GM12865 (cell line): ENCODE data around the gene B3GAT3.
"Not testable (repeated sequence)": the region's sequence is repeated elsewhere in the genome, so short reads cannot be mapped to it uniquely, and the experiment has no call there.

ENCODE experiments used
- DNase-seq: peaks from one replicate; pipeline ENCODE4 v3.0.0; 2010; ENCODE audit warnings: low read depth
- H3K4me3 ChIP-seq: 2 replicates; pipeline ENCODE4 v1.5.1; 2011; ENCODE audit warnings: mild to moderate bottlenecking, low read depth, low read length, control low read depth
- CTCF ChIP-seq: IDR thresholded peaks from 2 replicates; pipeline ENCODE4 v1.5.1; 2011; ENCODE audit warnings: low read length, control low read depth, low read depth, inconsistent platforms; ENCODE audit not compliant: insufficient read depth; ENCODE audit errors: missing control alignments

Gene B3GAT3

GRCh38 chr11:62595124-62595523, 26.7 kb downstream of the B3GAT3 start:
- no peak overlapping the region for H3K4me3 ChIP-seq
- DNase-seq, result no peak
- no peak for TF ChIP-seq CTCF

- no peak overlapping the region for H3K4me3 ChIP-seq
- DNase-seq, result peak; percentile 85
- peak; percentile 76 for TF ChIP-seq CTCF
Observed at GRCh38 chr11:62593434-62594044, 28.2 kb downstream of the B3GAT3 start.

GRCh38 chr11:62592989-62593421, 28.8 kb downstream of the B3GAT3 start:
- TF ChIP-seq CTCF, result no peak
- DNase-seq, result no peak
- H3K4me3 ChIP-seq, result no peak overlapping the region

GRCh38 chr11:62592146-62592815, 29.5 kb downstream of the B3GAT3 start:
- DNase-seq, result peak; percentile 43
- H3K4me3 ChIP-seq, result peak overlapping the region; percentile 69
- TF ChIP-seq CTCF, result no peak

GRCh38 chr11:62591448-62592145, 30.2 kb downstream of the B3GAT3 start, which contains the start of gene TUT1:
TSS of gene TUT1 (minus strand) at chr11:62591523. CDS start at chr11:62591485, 38 bp downstream.
- peak; percentile 99 for DNase-seq
- TF ChIP-seq CTCF, result no peak
- peak within 1 kb of the TSS; percentile 69 for H3K4me3 ChIP-seq

- no peak overlapping the region for H3K4me3 ChIP-seq
- no peak for DNase-seq
- TF ChIP-seq CTCF, result peak; percentile 8
Observed at GRCh38 chr11:62588966-62589637, 32.7 kb downstream of the B3GAT3 start.

GRCh38 chr11:62585356-62585755, 36.4 kb downstream of the B3GAT3 start:
- DNase-seq, H3K4me3 ChIP-seq: not testable (repeated sequence)

GRCh38 chr11:62581735-62582134, 40.1 kb downstream of the B3GAT3 start:
- DNase-seq, H3K4me3 ChIP-seq: not testable (repeated sequence)
